ENCODE data around the gene HPRT1. TPM values are rescaled to one million over a fixed set of nuclear protein-coding genes. Genes with fewer than 3 reads are reported as not detected.

Gene HPRT1
- total RNA-seq, 2 donors from 2014 or later: 19.0 to 20.0 TPM

GRCh38 chrX:134544513-134545151 lies 84.7 kb downstream of the HPRT1 start:
- Mint-ChIP-seq H3K27me3 (ENCODE audit: insufficient read depth) (peaks cover 43% of the 10 kb centered on the region), H3K4me3 (peak overlapping the region; percentile 67), H3K4me1 (peaks cover 20% of the 10 kb centered on the region), H3K9me3 (peaks cover 49% of the 10 kb centered on the region), H3K27ac (no peak overlapping the region), H3K36me3 (ENCODE audit: low read depth) (no peaks in the 10 kb centered on the region)
- Histone ChIP-seq H3K27me3 (ENCODE audit: control insufficient read depth, insufficient read depth, low read length, poor library complexity, severe bottlenecking) (peaks cover under 1% of the 10 kb centered on the region), H3K4me3 (ENCODE audit: low read length) (peak overlapping the region; percentile 49), H3K9me3 (ENCODE audit: control insufficient read depth, low read length) (no peaks in the 10 kb centered on the region), H3K9ac (ENCODE audit: extremely low read depth, low read length, poor library complexity, severe bottlenecking) (no peak overlapping the region), H3K36me3 (ENCODE audit: control insufficient read depth, insufficient read depth, low read length) (no peaks in the 10 kb centered on the region), H3K27ac (ENCODE audit: low read depth, low read length) (no peak overlapping the region), H3K4me1 (ENCODE audit: control insufficient read depth, insufficient read depth, low read length) (no peaks in the 10 kb centered on the region)
- no peak for TF ChIP-seq CTCF (conservative IDR thresholded peaks at IDR 0.05)
- DNase-seq: peak; percentile 76
- WGBS, 2 experiments (ENCODE audit: insufficient coverage in 1 of 2, insufficient read length in 1 of 2): 48 to 54% methylated on average over 8 to 51 of the region's 52 CpGs

- Mint-ChIP-seq H3K4me1 (peaks cover 20% of the 10 kb centered on the region), H3K4me3 (peak overlapping the region; percentile 67), H3K36me3 (ENCODE audit: low read depth) (no peaks in the 10 kb centered on the region), H3K27me3 (ENCODE audit: insufficient read depth) (peaks cover 51% of the 10 kb centered on the region), H3K27ac (no peak overlapping the region), H3K9me3 (peaks cover 56% of the 10 kb centered on the region)
- DNase-seq: peak; percentile 60
- Histone ChIP-seq H3K36me3 (ENCODE audit: control insufficient read depth, insufficient read depth, low read length) (no peaks in the 10 kb centered on the region), H3K4me3 (ENCODE audit: low read length) (no peak overlapping the region), H3K9me3 (ENCODE audit: control insufficient read depth, low read length) (no peaks in the 10 kb centered on the region), H3K27me3 (ENCODE audit: control insufficient read depth, insufficient read depth, low read length, poor library complexity, severe bottlenecking) (peaks cover 9% of the 10 kb centered on the region), H3K4me1 (ENCODE audit: control insufficient read depth, insufficient read depth, low read length) (no peaks in the 10 kb centered on the region), H3K9ac (ENCODE audit: extremely low read depth, low read length, poor library complexity, severe bottlenecking) (no peak overlapping the region), H3K27ac (ENCODE audit: low read depth, low read length) (no peak overlapping the region)
- WGBS, 2 experiments (ENCODE audit: insufficient coverage in 1 of 2, insufficient read length in 1 of 2): 93% methylated on average over 19 of the region's 20 CpGs; no CpG with 5 or more reads in 1 of the 2 experiments
- no peak for TF ChIP-seq CTCF (conservative IDR thresholded peaks at IDR 0.05)
These were observed 85.5 kb downstream of the HPRT1 start for GRCh38 chrX:134545510-134545909.

GRCh38 chrX:134546187-134546586 lies 86.2 kb downstream of the HPRT1 start:
- peaks cover 14% of the 10 kb centered on the region for H3K27me3 ChIP-seq (ENCODE audit: control insufficient read depth, insufficient read depth, low read length, poor library complexity, severe bottlenecking)

More at GRCh38 chrX:134546187-134546586, 86.2 kb downstream of the HPRT1 start:
- H3K9me3 ChIP-seq (ENCODE audit: control insufficient read depth, low read length): no peaks in the 10 kb centered on the region
- Mint-ChIP-seq H3K27me3 (ENCODE audit: insufficient read depth) (peaks cover 57% of the 10 kb centered on the region), H3K9me3 (peaks cover 60% of the 10 kb centered on the region), H3K4me1 (peaks cover 20% of the 10 kb centered on the region), H3K27ac (no peak overlapping the region), H3K4me3 (peak overlapping the region; percentile 67), H3K36me3 (ENCODE audit: low read depth) (no peaks in the 10 kb centered on the region)
- H3K27ac ChIP-seq (ENCODE audit: low read depth, low read length): no peak overlapping the region
- no peaks in the 10 kb centered on the region for H3K4me1 ChIP-seq (ENCODE audit: control insufficient read depth, insufficient read depth, low read length)
- 93 to 96% methylated on average over 9 to 35 of the region's 35 CpGs for WGBS, 2 experiments (ENCODE audit: insufficient coverage in 1 of 2, insufficient read length in 1 of 2)
- no peak overlapping the region for H3K9ac ChIP-seq (ENCODE audit: extremely low read depth, low read length, poor library complexity, severe bottlenecking)
- no peak for TF ChIP-seq CTCF (conservative IDR thresholded peaks at IDR 0.05)
- no peaks in the 10 kb centered on the region for H3K36me3 ChIP-seq (ENCODE audit: control insufficient read depth, insufficient read depth, low read length)
- peak; percentile 50 for DNase-seq
- no peak overlapping the region for H3K4me3 ChIP-seq (ENCODE audit: low read length)

Measured in endodermal cell (in vitro differentiated cells).